CD14-positive monocyte (primary cell): Measurements from ENCODE around the gene AMDHD2. TPM values are rescaled to one million over a fixed set of nuclear protein-coding genes. Genes with fewer than 3 reads are reported as not detected.
A peak's percentile ranks its signal among the peaks of the same experiment; 100 is the strongest.

Experiments
- DNase-seq, 3 donors: peaks; one replicate each; pipeline ENCODE4 v3.0.0-alpha.2; 2011 to 2022
- H2AFZ ChIP-seq: 2 replicates; pipeline ENCODE4 v1.6.0; 2012; ENCODE audit warnings: mild to moderate bottlenecking, low read depth, low read length, inconsistent platforms; ENCODE audit not compliant: insufficient read depth, poor library complexity, severe bottlenecking
- H3K27ac ChIP-seq, 2 donors: 1 replicate in 1 of 2; 2 replicates in 1 of 2; pipeline ENCODE4 v1.5.1; 2012 to 2013; ENCODE audit warnings: low read length in 2 of 2, control low read depth in 1 of 2, inconsistent platforms in 1 of 2, low read depth in 1 of 2, mild to moderate bottlenecking in 1 of 2
- H3K27me3 ChIP-seq, 2 donors: one replicate each; pipeline versions ENCODE4 v1.6.0 to v1.6.1; 2011 to 2013; ENCODE audit warnings: low read length in 2 of 2; ENCODE audit not compliant: control insufficient read depth in 2 of 2, insufficient read depth in 2 of 2
- H3K36me3 ChIP-seq, 2 donors: replicated peaks in 1 of 2; 1 replicate in 1 of 2; 2 replicates in 1 of 2; pipeline versions ENCODE4 v1.5.1 to v1.6.1; 2012 to 2013; ENCODE audit warnings: low read length in 2 of 2, control low read depth in 1 of 2, inconsistent platforms in 1 of 2, mild to moderate bottlenecking in 1 of 2; ENCODE audit not compliant: insufficient read depth in 2 of 2, control insufficient read depth in 1 of 2
- H3K4me1 ChIP-seq, 2 donors: 1 replicate in 1 of 2; 2 replicates in 1 of 2; pipeline versions ENCODE4 v1.5.1 to v1.6.1; 2012 to 2013; ENCODE audit warnings: low read length in 2 of 2, control low read depth in 1 of 2, inconsistent platforms in 1 of 2, mild to moderate bottlenecking in 1 of 2, moderate library complexity in 1 of 2; ENCODE audit not compliant: insufficient read depth in 2 of 2, control insufficient read depth in 1 of 2
- H3K4me2 ChIP-seq: replicated peaks from 2 replicates; pipeline ENCODE3; 2012; ENCODE audit warnings: low read length, moderate library complexity, mild to moderate bottlenecking; ENCODE audit not compliant: poor library complexity, severe bottlenecking; ENCODE audit errors: extremely low read depth
- H3K4me3 ChIP-seq, 3 experiments: fragments of 200-600 bp in 1 of 3; sonication (generic) in 1 of 3; replicated peaks in 1 of 3; 1 replicate in 2 of 3; 2 replicates in 1 of 3; pipeline ENCODE4 v1.5.1; 2011 to 2013; ENCODE audit warnings: low read length in 3 of 3, mild to moderate bottlenecking in 3 of 3, control low read depth in 2 of 3, low read depth in 2 of 3, inconsistent platforms in 1 of 3, moderate library complexity in 1 of 3
- H3K79me2 ChIP-seq: 2 replicates; pipeline ENCODE4 v1.6.0; 2012; ENCODE audit warnings: mild to moderate bottlenecking, control low read depth, inconsistent platforms, low read length, moderate library complexity; ENCODE audit not compliant: insufficient read depth
- H3K9ac ChIP-seq: 2 replicates; pipeline ENCODE4 v1.6.0; 2017; ENCODE audit warnings: low read length, mild to moderate bottlenecking; ENCODE audit not compliant: insufficient read depth, poor library complexity, severe bottlenecking
- H3K9me3 ChIP-seq, 2 donors: replicated peaks in 1 of 2; 1 replicate in 1 of 2; 2 replicates in 1 of 2; pipeline versions ENCODE4 v1.5.1 to v1.6.1; 2012 to 2013; ENCODE audit warnings: low read length in 2 of 2, control low read depth in 1 of 2; ENCODE audit not compliant: control insufficient read depth in 1 of 2, insufficient read depth in 1 of 2
- H4K20me1 ChIP-seq: 2 replicates; pipeline ENCODE4 v1.6.0; 2012; ENCODE audit warnings: mild to moderate bottlenecking, low read length, control low read depth, moderate library complexity; ENCODE audit not compliant: insufficient read depth
- H3K27ac Mint-ChIP-seq, 7 donors: one replicate each; pipeline ENCODE4 v1.8.0; 2020; ENCODE audit warnings: mild to moderate bottlenecking in 7 of 7, mixed read lengths in 7 of 7, moderate library complexity in 6 of 7, inconsistent platforms in 2 of 7
- H3K27me3 Mint-ChIP-seq, 3 donors: one replicate each; pipeline ENCODE4 v1.8.0; 2021 to 2022; ENCODE audit warnings: low read depth in 3 of 3, mild to moderate bottlenecking in 3 of 3, mixed read lengths in 3 of 3, moderate library complexity in 3 of 3, inconsistent platforms in 1 of 3
- H3K36me3 Mint-ChIP-seq, 2 donors: one replicate each; pipeline ENCODE4 v1.8.0; 2020; ENCODE audit warnings: mixed read lengths in 2 of 2, inconsistent platforms in 1 of 2, mild to moderate bottlenecking in 1 of 2
- H3K4me1 Mint-ChIP-seq: one replicate; pipeline ENCODE4 v1.8.0; 2020; ENCODE audit warnings: mild to moderate bottlenecking, mixed read lengths
- H3K4me3 Mint-ChIP-seq, 2 donors: one replicate each; pipeline ENCODE4 v1.8.0; 2020; ENCODE audit warnings: mild to moderate bottlenecking in 2 of 2, mixed read lengths in 2 of 2, moderate library complexity in 1 of 2
- H3K9me3 Mint-ChIP-seq, 7 donors: one replicate each; pipeline ENCODE4 v1.8.0; 2020 to 2022; ENCODE audit warnings: mixed read lengths in 7 of 7, mild to moderate bottlenecking in 6 of 7, moderate library complexity in 6 of 7, inconsistent platforms in 2 of 7
- WGBS: methylation state at CpG from one replicate; pipeline ENCODE4 v1.1.5; 2013; ENCODE audit warnings: missing lambda C conversion rate; ENCODE audit not compliant: insufficient coverage; 5-methylcytosine and 5-hydroxymethylcytosine counted together
- intact Hi-C, 2 donors: fragments of 100-400 bp; cut with micrococcal nuclease; formaldehyde crosslinking; loops; one replicate each; pipeline versions ENCODE4 v1.15.0 to v1.15.1; 2023
- polyA plus RNA-seq, 3 donors: library from polyadenylated mRNA; depleted of rRNA in 1 of 3; unstranded in 2 of 3; stranded (reverse) in 1 of 3; fragments of 300-500 nt in 2 of 3; fragments of >200 nt in 1 of 3; fragmentation: Illumina TruSeq in 2 of 3; gene quantifications; 1 replicate in 2 of 3; 2 replicates in 1 of 3; pipeline ENCODE4 v1.2.3, GENCODE V29; 2012 to 2021
- TF ChIP-seq, protein P1 (sequence below): fragments of 200-600 bp; IDR thresholded peaks from one replicate; pipeline ENCODE4 v1.8.0; 2022; ENCODE audit warnings: antibody characterized with exemption, mild to moderate bottlenecking

The AMDHD2 gene
- polyA plus RNA-seq, 3 donors = 6.9 to 57.8 (median 8.4) TPM

DNA sequence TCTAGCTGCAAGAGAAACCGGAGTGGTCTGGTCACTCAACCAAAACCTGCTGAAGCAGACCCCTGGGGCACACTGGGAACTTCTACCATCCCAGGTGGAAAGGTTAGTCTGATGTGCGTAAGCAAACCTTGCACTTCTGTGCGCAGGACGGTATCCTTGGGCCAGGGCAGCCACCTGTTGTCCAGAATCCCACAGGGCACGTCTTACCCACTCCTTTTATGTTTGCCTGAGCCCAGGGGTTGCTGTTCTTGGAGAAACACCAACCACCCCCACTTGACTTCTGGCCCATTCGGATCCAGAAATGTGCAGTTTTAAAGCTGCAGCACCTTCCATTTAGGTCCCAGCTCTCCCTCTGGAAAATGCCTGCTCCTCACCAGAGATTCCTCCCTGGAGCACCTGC lies 26.6 kb upstream of the AMDHD2 start:
- Mint-ChIP-seq H3K27me3 (no peaks in the 10 kb centered on the region), H3K36me3 (peaks cover 32 to 37% of the 10 kb centered on the region in 2 donors), H3K4me1 (peaks cover 4% of the 10 kb centered on the region), H3K27ac (peak overlapping the region in 1 of 7 donors; percentile 46), H3K4me3 (no peak overlapping the region), H3K9me3 (peaks cover 0 to 5% (median 2%) of the 10 kb centered on the region in 7 donors)
- no peaks in the 10 kb centered on the region for H3K27me3 ChIP-seq
- no peak overlapping the region for H2AFZ ChIP-seq
- H3K9ac ChIP-seq = no peak overlapping the region
- H3K79me2 ChIP-seq = peaks cover 25% of the 10 kb centered on the region
- no peak for DNase-seq
- intact Hi-C loops = no loop called here
- H3K9me3 ChIP-seq = no peaks in the 10 kb centered on the region
- H3K4me1 ChIP-seq = peaks cover 5 to 8% of the 10 kb centered on the region in 2 donors
- peak overlapping the region in 1 of 2 donors; percentile 18 for H3K27ac ChIP-seq
- no peak overlapping the region for H3K4me2 ChIP-seq
- peaks cover 20 to 39% of the 10 kb centered on the region in 2 donors for H3K36me3 ChIP-seq
- 99% methylated on average over 6 of the region's 6 CpGs for WGBS
- no peak overlapping the region for H3K4me3 ChIP-seq
- TF ChIP-seq, protein P1, sequence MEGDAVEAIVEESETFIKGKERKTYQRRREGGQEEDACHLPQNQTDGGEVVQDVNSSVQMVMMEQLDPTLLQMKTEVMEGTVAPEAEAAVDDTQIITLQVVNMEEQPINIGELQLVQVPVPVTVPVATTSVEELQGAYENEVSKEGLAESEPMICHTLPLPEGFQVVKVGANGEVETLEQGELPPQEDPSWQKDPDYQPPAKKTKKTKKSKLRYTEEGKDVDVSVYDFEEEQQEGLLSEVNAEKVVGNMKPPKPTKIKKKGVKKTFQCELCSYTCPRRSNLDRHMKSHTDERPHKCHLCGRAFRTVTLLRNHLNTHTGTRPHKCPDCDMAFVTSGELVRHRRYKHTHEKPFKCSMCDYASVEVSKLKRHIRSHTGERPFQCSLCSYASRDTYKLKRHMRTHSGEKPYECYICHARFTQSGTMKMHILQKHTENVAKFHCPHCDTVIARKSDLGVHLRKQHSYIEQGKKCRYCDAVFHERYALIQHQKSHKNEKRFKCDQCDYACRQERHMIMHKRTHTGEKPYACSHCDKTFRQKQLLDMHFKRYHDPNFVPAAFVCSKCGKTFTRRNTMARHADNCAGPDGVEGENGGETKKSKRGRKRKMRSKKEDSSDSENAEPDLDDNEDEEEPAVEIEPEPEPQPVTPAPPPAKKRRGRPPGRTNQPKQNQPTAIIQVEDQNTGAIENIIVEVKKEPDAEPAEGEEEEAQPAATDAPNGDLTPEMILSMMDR = no peak
- no peaks in the 10 kb centered on the region for H4K20me1 ChIP-seq

DNA sequence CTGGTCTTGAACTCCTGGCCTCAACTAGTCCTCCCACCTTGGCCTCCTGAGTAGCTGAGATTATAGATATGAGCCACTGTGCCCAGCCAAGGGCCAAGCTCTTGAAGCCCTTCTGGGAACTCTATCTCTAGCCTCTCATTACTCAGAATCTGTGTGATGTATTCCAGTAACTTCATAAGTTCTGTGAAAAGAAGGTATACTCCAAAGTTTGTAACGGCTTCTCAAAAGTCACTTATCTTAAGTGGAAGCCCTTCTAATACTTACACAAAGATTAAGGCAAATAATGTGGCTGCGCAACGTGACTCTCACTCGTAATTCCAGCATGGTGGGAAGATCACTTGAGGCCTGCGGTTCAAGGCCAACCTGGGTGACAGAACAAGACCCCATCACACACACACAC lies 25.6 kb upstream of the AMDHD2 start:
- Histone ChIP-seq H3K4me1 (peaks cover 5 to 7% of the 10 kb centered on the region in 2 donors), H3K79me2 (peaks cover 22% of the 10 kb centered on the region), H3K4me3 (no peak overlapping the region), H3K4me2 (no peak overlapping the region), H2AFZ (peak overlapping the region; percentile 11), H3K36me3 (peaks cover 23 to 44% of the 10 kb centered on the region in 2 donors), H3K27me3 (no peaks in the 10 kb centered on the region), H4K20me1 (no peaks in the 10 kb centered on the region), H3K9me3 (no peaks in the 10 kb centered on the region), H3K27ac (peak overlapping the region; percentile 13 to 60), H3K9ac (no peak overlapping the region)
- H3K27me3 Mint-ChIP-seq = no peaks in the 10 kb centered on the region
- DNase-seq = no peak
- H3K9me3 Mint-ChIP-seq = peaks cover 0 to 5% (median 2%) of the 10 kb centered on the region in 7 donors
- no peak overlapping the region for H3K4me3 Mint-ChIP-seq
- intact Hi-C loops = no loop called here
- peaks cover 4% of the 10 kb centered on the region for H3K4me1 Mint-ChIP-seq
- peaks cover 31 to 45% of the 10 kb centered on the region in 2 donors for H3K36me3 Mint-ChIP-seq
- WGBS = no CpG with 5 or more reads among the region's 5 CpGs
- peak overlapping the region in 5 of 7 donors; percentile 46 to 76 (median 64) for H3K27ac Mint-ChIP-seq
- TF ChIP-seq, protein P1 = no peak
